ENCODE measurements around the gene PDE3B.

GRCh38 chr11:14748090-14748489, 104.5 kb downstream of the PDE3B start:
- TF ChIP-seq POLR2A (IDR thresholded peaks at IDR 0.05), result no peak
- no peak for TF ChIP-seq CTCF (IDR thresholded peaks at IDR 0.05)

Data from adrenal gland (tissue), 5 donors.